Vagina (tissue), 2 donors: ENCODE results near the gene CYP46A1.

ENCODE experiments used
- CTCF ChIP-seq, 3 experiments: fragments of 450-650 bp in 2 of 3; fragments of 200-600 bp in 1 of 3; sonication (generic) in 1 of 3; IDR thresholded peaks; one replicate each; pipeline ENCODE4 v1.5.1; 2017 to 2019; ENCODE audit warnings: antibody characterized with exemption in 3 of 3, mild to moderate bottlenecking in 2 of 3, moderate library complexity in 2 of 3
- POLR2A ChIP-seq, 2 donors: fragments of 450-650 bp; IDR thresholded peaks; one replicate each; pipeline ENCODE4 v1.6.1; 2017; ENCODE audit warnings: antibody characterized with exemption in 2 of 2, mild to moderate bottlenecking in 2 of 2, moderate library complexity in 2 of 2

GRCh38 chr14:99728231-99728920 lies 44.3 kb downstream of the CYP46A1 start:
- no peak for TF ChIP-seq CTCF (IDR thresholded peaks at IDR 0.05)
- TF ChIP-seq POLR2A (IDR thresholded peaks at IDR 0.05): no peak
